Fibroblast of skin of abdomen (primary cell): ENCODE measurements around the gene UVRAG.
A peak's percentile ranks its signal among the peaks of the same experiment; 100 is the strongest.
"Not testable (repeated sequence)": the region's sequence is repeated elsewhere in the genome, so short reads cannot be mapped to it uniquely, and the experiment has no call there.

ENCODE experiments used
- DNase-seq: peaks from one replicate; pipeline ENCODE4 v3.0.0-alpha.2; 2013

UVRAG gene

DNA sequence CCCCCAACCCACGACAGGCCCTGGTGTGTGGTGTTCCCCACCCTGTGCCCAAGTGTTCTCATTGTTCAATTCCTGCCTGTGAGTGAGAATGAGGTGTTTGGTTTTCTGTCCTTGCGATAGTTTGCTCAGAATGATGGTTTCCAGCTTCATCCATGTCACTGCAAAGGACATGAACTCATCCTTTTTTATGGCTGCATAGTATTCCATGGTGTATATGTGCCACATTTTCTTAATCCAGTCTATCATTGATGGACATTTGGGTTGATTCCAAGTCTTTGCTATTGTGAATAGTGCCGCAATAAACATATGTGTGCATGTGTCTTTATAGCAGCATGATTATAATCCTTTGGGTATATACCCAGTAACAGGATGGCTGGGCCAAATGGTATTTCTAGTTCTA, 158.7 kb downstream of the UVRAG start:
- DNase-seq, result not testable (repeated sequence)

GRCh38 chr11:75979075-75979474, 164.1 kb downstream of the UVRAG start:
- not testable (repeated sequence) for DNase-seq

DNA sequence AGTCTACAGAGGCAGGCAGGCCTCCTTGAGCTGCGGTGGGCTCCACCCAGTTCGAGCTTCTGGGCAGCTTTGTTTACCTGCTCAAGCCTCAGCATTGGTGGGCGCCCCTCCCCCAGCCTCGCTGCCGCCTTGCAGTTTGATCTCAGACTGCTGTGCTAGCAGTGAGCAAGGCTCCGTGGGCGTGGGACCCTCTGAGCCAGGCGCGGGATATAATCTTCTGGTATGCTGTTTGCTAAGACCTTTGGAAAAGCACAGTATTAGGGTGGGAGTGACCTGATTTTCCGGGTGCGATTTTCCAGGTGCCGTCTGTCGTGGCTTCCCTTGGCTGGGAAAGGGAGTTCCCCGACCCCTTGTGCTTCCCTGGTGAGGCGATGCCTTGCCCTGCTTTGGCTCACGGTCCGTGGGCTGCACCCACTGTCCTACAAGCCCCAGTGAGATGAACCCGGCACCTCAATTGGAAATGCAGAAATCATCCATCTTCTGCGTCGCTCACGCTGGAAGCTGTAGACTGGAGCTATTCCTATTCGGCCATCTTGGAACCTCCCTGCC, 164.5 kb downstream of the UVRAG start:
- DNase-seq, result not testable (repeated sequence)

DNA sequence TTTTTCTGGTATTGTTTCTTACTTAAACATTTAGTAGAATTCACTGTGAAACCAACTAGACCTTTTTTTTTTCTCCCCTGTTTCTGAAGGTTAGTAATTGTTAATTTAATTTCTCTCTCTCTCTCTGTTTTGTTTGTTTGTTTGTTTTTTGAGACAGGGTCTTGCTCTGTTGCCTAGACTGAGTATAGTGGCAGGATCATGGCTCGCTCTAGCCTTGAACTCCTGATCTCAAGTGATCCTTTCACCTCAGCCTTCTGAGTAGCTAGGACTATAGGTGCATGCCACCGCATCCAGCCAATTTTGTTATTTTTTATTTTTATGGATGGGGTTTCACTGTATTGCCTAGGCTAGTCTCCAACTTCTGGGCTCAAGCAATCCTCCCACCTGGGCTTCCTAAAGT, 165.0 kb downstream of the UVRAG start:
- DNase-seq, result no peak

DNA sequence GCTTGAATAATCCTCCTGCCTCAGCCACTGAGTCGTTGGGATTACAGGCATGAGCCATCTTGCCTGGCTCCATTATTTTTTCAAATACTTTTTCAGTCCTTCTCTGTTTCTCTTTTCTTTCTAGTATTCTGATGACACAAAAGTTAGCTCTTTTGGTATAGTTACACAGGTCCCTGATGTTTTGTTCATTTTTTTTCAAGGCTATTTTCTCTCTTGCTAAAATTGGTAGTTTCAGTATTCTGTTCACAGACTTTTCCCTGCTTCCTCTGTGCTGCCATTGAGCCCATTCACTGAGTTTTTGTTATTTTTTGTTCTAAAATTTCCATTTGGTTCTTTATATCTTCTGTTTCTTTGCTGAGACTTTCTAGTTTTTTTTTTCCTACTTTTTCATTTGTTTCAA, 166.5 kb downstream of the UVRAG start:
- no peak for DNase-seq

GRCh38 chr11:75982309-75982708, 167.3 kb downstream of the UVRAG start:
- no peak for DNase-seq

- DNase-seq, result no peak
Measured at GRCh38 chr11:75986966-75987365, 172.0 kb downstream of the UVRAG start.

DNA sequence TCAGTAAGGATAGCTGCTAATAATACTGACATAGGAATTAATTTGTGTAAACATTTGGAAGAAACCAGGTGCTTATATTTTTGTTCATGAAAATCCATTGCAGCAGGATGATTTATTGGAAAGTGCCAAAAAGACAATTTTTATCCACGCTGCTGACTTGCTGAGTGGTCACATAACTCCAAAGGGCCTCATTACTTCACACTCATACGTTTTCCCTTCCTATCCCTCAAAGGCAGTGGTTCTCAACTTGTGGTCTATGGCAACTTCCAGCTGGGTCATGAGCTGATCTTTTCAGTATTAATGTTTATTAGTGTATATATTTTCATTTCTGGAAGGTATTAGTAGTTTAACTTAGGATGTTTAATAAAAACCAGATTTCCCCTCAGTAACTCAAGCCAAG, 178.1 kb downstream of the UVRAG start:
- peak; percentile 63 for DNase-seq

GRCh38 chr11:75994616-75995015, 179.6 kb downstream of the UVRAG start:
- DNase-seq, result no peak

DNA sequence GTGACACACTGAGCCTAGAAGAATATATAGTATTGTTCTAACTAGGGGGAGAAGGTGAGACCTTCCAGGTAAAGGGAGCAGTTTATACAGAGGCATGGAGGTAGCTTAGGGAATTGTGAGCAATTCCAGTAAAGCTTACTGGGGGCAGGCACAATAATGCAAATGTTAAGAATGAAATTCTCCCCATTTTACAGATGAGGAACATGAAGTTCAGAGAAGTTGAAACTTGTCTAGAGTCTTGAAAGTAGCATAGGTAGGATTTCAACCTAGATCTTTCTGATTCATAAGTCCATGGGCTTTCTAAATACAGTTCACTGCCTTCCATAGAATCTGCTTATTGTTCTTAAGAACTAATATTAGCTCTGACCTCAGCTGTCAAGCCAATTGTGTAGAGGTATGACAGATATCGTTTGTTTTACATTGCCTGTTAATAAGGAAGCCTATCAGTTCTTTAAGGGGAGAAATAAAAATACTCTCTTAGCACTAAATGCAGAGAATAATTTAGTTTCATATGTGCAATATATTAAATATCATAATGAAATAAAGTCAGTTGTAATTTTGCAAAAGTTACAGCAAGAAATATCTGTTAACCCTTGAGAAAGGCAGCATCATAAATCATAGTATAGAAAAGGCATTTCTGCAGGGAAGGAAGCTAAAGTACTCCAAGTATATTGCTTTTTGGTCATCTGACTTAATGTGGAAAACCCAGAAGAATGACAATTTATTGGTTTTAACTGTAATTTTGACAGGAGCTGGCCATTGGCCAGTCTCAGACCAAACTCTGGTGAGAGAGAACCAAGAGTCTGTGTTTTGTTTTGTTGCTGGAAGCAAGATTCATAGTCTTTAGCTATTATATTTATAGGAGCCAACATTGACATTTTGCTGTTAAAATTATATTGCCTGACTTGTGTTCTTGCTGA, 181.8 kb downstream of the UVRAG start:
- DNase-seq, result peak; percentile 82

DNA sequence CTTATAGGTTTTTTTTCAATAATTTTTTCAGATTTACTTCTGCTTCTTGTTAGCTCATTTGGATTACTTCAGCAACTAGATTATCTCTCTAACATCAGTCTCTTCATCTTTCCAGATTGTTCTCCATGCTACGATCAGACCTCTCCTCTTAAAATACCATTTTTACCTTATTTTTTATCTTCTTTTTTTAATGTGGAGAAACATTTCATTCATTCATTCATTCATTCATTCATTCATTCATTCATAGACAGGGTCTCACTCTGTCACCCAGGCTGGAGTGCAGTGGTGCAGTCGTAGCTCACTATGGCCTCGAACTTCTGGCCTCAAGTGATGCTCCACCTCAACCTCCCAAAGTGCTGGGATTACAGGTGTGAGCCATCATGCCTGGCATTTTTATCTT, 189.4 kb downstream of the UVRAG start:
- DNase-seq, result no peak

- DNase-seq, result peak; percentile 64
Measured at GRCh38 chr11:76005756-76006155, 190.7 kb downstream of the UVRAG start.

- DNase-seq, result peak; percentile 78
Measured at GRCh38 chr11:76007166-76007565, 192.2 kb downstream of the UVRAG start.

- peak; percentile 56 for DNase-seq
Measured at GRCh38 chr11:76008474-76008873, 193.5 kb downstream of the UVRAG start.

DNA sequence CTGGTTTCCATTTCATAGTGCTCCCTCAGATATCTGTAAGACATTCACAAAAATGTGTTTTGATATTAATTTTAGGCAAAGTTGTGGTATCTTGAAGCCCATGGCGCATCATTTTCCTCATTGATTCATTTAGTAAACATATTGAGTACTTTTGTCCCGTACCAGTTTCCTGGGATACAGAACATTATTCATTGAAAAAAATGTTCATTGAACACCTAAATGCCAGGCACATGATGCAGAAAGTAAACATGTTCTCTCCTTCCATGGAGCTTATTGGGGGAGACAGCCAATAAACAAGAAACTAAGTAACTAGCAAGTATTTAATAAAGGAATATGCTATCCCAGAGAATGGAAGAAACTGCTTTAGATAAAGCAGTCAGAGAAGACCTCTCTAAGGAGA, 195.0 kb downstream of the UVRAG start:
- no peak for DNase-seq

DNA sequence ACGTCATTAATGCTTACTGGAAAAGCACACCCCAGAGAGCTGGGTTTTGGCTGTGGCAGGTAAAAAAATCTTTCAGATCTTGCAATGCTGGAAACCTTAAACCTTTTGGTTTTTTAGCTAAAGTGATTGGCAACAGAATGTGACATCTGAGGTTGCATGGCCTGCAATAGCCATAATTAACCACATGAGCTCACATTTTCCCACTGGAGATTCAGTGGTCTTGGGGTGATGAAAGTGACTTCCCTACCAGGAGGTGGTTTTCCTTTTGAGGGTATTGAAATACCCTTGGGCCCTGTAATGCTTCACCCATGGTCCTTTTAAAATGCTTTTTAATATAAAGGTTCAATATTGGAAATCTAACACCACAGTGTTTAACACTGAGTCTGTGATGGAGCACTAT, 198.5 kb downstream of the UVRAG start:
- DNase-seq, result no peak

GRCh38 chr11:76023236-76024068, 208.4 kb downstream of the UVRAG start:
- DNase-seq, result no peak

GRCh38 chr11:76025068-76025467, 210.1 kb downstream of the UVRAG start:
- peak; percentile 97 for DNase-seq

DNA sequence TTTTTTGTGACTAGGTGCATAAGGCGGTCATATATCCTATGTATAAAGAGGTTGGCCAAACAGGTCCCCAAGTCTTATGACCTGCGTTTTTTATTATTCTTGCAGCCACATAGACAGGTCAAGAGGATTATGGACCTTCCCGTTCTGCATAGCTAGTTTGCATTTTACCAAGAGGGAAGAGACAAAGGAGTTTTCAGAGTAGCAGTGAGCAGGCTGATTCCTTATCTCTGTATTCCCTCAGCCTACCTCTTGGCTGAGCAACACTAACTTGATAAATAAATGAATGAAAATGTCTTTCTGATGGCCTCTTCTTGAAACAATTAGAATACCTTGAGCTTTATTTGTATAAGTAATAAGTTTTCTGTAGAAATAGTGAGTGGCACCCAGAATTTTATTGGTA, 210.8 kb downstream of the UVRAG start:
- no peak for DNase-seq

DNA sequence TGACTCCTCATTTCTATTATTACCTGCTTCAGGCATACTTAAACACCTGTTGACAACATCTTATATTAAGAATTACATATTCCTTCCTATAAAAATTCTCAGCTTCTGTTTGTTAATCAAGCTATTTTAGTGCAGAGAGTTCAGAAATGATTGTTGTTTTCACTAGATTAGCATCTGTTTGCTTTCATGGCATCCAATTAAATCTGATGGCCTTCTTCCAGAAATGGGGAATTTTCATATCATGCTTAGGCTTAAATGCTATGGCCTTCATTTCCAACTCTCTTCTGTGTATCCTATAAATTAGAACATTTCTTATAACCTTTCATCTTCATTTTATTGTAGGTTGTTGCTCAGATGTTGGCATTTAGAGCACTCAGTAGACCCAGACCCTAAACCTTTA, 211.3 kb downstream of the UVRAG start:
- DNase-seq, result no peak

DNA sequence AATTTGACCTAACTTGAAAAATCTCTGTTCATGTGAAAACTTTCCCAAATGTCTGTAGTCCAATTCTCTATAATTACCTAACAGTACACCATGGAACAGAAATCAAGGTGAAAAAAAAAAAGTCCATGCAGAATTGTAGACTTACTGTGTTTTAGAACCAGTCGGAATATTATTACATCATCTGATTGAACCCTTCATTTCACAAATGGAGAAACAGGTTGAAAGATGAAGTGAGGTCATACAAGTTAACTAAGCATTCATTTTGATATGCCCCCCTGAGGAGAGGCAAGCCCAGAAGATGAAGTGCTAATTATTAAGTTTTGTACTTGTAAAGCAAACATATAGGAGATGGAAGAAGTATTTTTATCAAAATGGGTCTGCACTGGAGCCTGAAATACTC, 211.9 kb downstream of the UVRAG start:
- DNase-seq, result no peak

DNA sequence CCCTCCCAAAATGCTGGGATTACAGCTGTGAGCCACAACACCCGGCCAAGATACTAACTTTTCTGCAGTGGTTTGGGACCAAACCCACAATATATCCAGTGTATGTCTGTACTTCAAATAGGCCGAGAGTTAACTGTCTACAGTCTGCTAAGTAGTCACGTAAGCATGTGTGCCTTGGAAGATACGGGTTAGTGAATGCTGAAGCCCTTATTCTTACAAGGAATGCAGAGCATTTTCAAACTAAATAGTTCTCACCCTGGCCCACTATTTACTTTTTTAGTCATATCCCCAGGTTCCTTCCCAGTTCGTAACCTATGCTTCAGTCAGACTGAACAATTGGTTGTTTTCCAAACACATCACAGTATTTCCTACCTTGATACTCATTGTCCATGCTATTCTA, 215.3 kb downstream of the UVRAG start:
- DNase-seq, result peak; percentile 56

DNA sequence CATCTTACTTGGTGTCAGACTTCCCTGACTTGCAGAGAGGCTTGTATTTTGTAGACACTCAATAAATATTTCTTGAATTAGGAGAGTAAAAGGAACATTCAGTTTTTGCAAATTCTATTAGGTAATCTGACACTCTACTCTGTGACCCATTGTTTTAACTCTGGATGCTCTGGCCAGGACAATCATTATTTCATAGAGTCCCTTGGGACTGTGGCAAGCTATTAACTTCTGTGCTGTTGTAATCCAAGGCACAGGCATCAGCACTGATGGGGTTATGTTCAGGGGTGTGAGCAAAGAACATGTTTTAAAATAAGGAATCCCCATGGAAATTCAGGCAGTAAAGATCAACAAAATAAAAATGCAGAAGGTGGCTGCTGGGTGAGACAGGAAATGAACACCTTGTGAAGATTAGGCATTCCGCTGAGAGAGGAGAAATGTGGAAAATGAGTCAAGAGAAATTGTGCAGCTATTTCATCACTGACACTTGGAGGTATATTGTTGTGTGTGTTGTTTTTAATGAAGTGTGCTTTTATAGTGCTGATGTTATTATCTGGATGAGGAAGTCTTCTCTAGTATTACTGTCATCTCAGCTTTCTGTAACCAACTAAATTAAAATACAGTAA, 216.1 kb downstream of the UVRAG start:
- DNase-seq, result no peak
